ENCODE data around the gene TNNI3K.

TNNI3K gene

DNA sequence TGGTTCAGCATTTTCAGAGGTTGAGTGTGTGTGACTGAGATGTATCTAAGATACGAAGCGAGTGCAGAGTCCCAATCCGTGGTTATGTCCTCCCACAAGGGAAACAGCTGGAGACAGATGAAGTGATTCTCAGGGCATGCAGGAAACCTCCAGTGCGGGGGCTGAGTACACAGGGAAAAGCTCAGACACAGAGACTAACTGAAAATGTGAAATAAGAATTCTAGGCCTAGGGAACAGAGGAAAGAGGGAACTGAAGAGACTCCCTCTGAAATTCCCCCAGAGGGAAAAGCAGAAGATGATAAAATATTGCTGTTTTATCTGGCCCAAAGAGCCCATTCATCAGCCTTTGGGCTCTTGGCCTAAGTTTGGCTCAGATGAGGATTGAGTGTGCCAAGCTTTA, 160.4 kb downstream of the TNNI3K start:
- DNase-seq (ENCODE audit: low read depth) = no peak

DNA sequence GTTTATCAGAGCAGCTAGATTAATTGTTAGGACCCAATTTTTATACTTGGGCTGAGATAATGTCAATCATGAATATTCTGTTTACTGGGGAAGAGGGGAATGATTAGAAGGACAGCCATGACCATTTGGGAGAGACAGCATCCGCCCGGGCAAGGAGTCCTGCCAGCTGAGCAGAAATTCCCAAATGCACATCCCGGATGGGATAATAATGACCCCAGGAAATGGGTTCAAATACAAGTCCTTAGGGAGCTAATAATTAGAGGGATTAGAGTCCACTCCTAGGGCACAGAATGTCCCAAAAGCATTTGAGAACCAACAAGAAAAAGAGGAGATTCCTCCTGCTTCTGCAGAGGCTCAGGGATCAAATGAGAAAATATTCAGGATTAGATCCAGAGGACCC, 161.3 kb downstream of the TNNI3K start:
- DNase-seq (ENCODE audit: low read depth) = no peak

DNA sequence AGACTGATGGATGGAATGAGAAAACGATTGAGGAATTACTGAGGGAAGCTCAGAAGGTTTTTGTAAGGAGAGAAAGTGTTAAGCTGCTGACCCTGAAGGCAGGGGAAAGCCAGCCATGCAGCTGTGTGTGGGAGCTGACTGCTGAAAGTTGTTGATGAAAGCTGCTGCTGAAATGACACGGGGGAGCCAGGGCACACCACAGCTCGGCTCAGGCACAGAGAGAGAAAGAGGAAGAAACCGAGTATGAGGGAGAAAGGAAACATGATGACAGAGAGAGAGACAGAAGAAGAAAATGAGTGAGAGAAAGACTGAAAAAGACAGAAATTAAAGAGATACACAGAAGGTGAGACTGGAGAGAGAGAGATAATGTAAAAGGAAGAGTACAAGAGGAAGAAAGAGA, 161.7 kb downstream of the TNNI3K start:
- DNase-seq (ENCODE audit: low read depth) = no peak

DNA sequence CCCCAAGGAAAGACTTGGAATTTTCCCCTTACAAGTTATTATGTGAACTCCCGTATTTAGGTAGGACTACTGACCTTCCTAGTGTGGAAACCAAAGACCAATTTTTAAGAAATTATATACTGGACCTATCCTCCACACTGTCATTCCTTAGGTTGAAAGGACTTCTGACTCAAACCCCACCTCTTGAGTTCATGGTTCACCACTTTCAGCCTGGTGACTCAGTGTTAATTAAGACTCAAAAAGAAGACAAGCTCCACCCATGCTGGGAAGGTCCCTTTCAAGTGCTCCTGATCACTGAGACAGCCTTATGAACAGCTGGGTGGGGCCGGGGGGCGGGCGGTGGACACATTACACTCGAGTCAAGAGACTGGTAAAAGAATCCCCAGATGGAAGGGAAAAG, 164.1 kb downstream of the TNNI3K start:
- DNase-seq (ENCODE audit: low read depth) = no peak

DNA sequence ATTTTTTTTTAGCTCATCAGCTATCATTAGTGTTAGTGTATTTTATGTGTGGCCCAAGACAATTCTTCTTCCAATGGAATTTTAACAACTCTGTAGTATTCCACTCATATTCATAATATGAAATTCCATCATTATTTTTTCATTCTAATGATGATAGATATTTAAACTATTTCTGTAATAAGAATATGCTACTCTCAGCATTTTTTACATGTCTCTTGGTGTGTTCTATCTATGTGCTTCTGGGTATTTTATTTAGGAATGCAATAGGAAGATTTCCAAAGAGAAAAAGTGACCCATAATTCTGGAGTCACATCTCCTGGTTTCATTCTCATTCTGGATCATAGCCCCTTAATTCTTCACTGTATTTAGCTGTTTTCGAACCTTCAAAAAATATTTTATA, 167.7 kb downstream of the TNNI3K start:
- no peak for DNase-seq (ENCODE audit: low read depth)

DNA sequence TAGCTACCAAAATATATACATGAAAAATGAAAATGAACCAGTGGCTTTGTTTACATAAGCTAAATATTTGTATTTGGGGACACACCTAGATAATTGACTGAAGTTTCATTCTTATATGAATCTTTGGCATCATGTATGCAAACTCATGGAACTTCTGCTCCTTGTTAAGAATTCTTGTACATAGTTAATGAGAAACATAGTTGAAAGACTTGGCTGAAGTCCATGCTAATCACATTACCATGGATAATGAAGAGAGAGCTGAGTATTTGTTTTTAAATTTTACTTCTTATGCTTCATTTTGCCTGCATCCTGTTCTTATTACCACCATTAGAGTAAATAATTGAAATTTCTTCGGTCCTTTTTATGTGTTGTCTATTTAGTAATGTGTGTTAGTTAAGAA, 168.4 kb downstream of the TNNI3K start:
- DNase-seq (ENCODE audit: low read depth) = no peak

DNA sequence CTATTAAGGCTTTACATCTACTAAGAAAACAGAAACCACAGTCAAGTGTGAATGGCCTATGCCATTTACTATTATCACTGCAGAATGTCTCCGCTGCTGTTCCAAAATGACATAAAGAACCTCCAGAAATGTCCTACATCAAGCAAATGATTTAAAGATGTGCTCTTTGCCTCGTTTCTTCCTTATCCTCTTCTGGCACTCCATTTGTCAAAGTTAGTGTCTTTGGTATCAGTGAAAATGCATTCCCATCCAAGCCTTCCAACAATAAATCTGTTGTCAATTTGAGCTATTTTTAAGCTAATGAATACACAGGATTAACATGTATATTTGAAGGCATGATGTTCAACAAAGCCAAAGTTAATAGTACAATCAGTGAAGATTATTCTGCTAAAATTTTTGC, 171.6 kb downstream of the TNNI3K start:
- DNase-seq (ENCODE audit: low read depth) = no peak

DNA sequence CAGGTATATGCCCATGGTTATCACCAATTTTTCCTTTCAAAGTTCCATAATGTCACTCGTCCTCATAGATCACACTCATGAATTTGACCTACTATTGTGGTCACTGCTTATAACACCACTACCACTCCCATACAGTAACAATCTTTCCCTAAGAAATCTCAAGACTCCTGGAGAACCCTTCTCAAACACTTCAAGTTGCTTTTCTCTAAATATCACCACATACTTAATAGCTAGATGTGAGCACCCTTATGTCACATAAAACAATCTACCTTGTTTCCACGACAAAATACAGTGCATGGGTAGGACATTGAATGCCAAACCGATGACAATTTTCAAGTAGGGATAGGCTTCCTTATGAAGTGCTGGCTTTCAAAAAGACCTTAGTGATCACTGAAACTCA, 172.7 kb downstream of the TNNI3K start:
- no peak for DNase-seq (ENCODE audit: low read depth)

DNA sequence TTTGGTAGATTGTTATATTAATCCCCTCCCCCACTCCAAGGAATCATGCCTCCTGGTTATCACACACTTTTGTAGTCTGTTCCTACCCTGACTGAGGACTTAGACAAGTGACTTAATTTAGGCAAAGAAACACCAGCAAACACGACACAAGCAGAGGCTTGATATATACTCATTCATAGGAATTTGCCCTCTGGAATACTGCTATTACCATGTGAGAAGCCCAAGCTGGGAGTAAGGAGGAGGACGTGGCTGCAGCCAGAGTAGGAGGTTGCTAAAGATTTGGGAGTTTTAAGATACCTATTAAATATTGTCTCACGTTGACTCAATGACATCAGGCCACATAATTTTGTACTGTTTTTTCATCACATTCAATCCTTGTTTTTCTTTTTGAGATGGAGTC, 177.1 kb downstream of the TNNI3K start:
- DNase-seq (ENCODE audit: low read depth) = no peak

DNA sequence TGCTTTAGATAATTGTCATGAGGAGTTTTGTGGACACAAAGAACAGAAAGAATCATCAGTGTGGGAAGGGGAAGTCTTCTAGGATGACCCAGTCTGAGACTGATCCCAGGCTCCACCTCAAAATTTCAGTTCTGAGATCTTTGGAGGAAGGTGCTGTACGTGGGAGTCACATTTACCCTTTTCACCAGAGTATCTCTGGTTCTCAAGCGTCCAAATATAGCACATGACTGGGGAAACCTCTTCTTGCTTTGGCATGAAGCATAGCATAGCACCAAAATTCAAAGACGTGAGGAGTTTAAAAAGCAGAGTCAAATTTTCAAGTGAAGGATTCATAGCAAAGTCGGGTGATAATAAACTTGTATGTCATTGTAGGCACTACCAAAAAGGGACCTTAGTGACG, 180.7 kb downstream of the TNNI3K start:
- DNase-seq (ENCODE audit: low read depth) = no peak

DNA sequence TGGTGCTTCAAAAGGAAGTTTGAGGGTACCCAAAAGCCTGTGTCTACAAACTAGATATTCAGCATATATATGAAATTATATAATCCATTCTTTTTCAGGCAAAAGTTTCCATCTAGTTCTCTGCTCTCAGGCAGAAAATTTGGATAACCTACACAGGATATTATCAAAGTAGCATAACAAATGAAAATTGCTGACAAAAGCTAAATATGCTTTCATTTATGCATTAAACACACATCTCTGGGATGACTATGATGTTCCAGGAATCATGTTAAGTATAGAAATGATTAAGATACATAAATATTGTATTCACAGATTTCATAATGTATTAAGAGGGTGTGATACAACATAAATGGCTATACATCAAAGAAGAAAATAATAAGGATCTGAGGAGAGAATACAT, 184.4 kb downstream of the TNNI3K start:
- DNase-seq (ENCODE audit: low read depth) = no peak

DNA sequence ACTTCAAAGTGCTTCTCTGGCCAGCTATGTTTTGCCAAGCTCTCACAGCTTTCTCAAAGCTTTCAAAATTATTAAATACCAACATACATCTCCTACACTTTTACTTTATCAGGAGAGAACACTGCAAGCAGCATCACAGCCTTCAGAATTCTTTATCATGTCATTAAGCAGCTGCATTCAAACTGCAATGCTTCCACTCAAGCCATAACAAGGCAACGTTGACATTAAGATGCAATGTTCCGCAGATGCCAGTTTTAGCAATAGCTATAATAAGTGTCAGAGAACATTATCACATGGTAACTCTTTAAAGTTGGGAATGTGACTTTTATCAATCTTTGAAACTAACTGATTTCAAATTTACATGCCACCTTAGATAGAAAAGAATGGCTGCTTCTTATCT, 185.3 kb downstream of the TNNI3K start:
- DNase-seq (ENCODE audit: low read depth) = no peak

DNA sequence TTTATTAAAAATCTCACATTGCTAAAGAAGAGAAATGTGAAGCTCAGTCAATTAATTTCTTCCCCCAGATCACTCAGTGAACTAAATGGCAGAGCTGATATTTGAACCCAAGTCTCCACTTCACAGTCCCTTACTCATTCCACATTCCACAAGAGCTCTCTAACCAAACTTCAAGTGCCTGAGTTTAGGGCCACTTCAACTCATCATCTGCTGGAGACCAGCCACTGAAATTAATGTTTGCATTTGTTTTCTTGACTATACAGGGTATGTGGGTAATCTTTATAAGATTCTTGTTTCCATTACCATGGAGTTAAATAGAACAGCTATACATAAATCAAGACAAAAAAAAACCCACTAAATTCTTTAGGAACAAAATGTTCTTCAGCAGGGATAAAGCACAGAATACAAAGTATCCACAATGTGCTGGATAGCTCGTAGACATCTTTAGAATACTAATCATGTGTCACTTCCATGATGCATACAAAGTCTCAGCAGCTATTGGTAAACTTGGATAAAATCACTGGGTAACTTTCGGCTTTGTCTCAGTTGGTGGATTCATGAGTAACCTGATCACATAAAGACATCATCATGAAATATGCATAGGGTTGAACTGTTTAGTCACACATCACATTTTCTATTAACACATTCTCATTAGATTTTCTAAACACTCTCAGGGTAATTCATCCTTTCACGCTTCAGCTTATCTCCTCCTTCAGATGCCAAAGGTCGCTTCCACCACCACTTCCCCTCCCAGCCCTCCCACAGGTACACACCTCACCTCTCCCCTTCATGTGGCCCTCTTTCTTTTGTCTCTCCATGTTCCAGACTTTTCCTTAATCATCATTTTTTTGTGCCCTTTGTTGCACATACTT, 187.5 kb downstream of the TNNI3K start:
- no peak for DNase-seq (ENCODE audit: low read depth)

DNA sequence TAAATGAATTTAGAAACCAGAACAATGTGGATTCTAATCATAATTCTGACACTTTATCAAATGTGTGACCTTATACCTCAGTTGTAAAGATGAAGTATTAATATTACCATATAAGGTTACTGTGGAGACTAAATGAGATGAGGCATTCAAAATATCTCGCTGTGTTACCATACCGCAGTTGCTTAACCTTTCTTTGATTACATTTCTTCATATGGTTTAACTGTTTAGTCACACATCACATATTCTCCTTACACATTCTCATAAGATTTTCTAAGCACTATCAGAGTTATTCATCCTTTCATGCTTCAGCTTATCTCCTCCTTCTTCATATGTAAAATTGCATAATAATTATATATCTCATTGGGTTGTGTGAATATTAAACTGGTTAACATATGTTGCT, 188.3 kb downstream of the TNNI3K start:
- DNase-seq (ENCODE audit: low read depth) = no peak

DNA sequence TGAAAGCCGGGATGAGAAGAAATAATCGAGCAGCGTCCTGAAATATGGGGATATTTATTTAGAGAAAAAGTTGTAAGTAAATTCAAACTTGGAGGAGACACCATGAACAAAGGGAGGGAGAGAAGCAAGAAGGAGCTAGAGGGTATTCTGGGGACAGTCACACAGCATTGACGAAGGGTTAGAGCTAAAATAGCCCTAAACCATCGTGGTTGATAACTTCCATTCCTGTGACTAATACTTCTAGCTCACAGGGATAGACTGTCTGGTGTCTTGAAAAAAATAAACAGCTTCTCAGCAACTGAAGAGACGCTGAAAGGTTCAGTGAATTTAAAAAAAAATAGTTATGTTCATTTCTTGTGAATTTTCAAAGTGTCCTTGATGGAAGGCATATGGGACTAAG, 190.5 kb downstream of the TNNI3K start:
- no peak for DNase-seq (ENCODE audit: low read depth)

DNA sequence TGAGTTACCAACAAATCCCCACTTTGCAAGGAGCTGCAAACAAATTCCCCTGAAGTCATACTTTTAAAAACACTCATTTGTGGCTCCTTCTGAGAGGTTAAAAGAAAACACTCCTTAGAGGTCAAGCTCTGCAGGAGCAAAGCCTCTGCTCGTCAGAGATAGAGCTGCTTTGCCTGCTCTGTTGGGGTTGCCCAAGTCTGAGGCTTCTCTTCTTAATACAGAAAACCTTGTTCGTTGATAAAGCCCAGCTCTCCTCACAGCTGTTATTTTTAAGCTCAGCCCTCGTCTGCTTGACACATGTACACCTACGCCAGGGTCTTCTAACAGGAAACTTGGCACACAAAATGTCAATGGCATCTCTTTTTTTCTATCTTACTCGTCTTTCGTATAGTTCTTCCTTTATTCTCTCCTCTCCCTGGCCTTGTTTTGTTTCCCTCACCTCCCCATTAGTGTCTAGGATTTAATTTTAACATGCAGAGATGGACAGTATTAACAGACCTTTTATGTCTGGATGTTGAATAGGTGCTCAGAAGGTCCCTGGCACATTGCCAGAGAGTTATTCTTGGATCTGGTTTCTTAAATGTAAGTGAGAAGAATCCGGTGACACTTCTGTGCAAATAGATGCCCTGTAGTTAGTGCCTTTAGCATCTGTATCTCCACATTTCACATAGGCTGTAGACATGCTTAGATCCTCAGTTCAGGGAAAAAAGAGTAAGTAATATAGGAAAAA, 191.2 kb downstream of the TNNI3K start:
- DNase-seq (ENCODE audit: low read depth) = no peak

DNA sequence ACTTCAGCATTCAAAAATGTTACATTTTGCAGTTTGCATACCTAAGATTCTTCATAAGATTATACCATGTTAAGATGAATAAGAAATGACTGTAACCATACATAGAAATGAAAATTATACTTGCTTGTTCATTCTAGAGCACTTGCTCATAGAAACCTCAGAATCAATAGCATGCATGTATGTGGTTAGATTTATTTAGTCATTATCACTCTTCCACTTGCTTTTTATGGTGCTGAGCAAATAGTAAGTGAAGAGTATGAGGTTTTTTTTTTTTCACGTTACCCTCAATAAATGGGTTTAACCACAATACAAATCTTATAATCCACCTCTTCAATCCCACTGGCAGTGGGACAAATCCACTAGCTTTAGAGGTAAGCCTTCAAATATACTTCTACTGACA, 192.5 kb downstream of the TNNI3K start:
- no peak for DNase-seq (ENCODE audit: low read depth)

DNA sequence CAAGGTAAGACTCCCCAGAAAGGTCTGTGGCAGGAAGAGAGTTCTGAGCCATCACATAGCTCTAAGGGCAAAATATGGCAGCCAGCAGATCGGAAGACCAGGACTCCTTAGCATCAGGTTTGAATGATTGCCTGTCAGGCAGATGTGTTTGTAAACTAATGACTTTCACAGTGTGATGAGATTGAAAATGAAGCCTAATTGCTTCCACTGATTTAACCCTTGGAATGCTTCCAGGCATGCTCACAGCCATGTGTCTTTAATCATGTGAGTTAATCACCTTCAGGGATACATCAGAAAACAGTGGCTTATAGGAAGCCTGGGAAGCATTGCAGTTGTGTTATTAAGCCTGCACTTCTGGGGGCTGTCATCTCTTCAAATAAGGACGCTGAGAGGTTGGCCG, 194.4 kb downstream of the TNNI3K start:
- no peak for DNase-seq (ENCODE audit: low read depth)

DNA sequence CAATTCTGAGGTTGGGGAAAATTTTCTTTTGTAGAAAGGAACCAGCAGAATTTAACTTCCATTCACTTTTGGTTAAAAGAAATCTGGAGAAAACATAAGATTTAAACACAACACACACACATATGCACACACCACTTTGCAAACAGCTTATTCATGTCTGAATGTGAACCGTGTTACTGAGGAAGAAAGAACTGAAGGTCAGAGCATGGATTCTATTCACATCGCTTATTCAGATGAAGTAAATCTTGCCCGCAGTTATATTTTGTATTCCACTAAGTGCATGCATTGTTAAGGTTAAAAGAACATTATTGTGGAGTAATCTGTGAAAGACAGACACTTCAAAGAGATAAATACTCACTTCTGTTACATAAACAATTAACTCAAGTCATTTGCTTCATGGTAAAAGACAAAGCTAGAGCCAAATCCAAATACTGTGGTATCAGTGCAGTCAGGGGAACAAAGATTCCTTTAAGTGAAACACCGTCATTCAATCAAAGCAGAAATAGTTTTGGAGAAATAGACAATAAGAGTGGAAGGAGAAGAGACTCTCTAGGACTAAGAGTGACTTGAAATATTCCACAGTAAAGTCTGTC, 195.3 kb downstream of the TNNI3K start:
- DNase-seq (ENCODE audit: low read depth) = no peak

DNA sequence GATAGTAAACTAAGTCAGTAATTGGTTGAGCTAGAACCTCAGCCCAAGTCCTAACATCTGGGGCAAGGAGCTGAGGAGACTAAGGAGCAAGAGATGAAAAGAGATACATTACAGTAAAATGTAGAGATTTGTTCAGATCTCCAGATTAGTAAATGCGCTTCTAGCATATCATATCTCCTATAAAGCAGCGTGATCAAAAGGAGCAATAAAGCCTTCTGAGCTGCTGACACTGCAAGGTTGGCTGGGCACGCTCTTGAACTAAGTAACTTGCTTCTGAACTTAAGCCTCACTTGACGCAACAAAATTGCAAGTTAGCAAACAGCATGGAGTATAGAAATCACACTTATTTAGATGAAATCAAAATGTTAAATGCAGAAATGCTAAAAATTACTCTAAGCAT, 196.3 kb downstream of the TNNI3K start:
- DNase-seq (ENCODE audit: low read depth) = no peak

DNA sequence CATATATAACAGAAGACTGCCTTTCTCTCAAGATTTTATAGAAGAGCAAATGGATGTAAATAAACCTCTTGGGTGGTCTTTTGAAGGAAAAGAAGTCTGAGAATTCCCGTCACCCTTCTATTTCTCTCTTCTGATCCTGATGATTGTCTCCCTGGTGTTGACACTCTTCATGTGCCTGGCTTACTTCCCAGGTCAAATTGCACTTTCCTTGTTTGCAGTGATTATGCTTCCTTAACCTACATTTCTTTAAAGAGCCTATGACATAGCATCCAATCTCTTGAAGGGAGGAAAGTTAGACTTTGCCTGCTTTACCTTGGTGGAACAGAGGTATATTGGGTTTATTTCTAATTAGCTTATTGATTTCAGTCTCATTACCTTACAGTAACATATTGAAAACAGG, 197.1 kb downstream of the TNNI3K start:
- no peak for DNase-seq (ENCODE audit: low read depth)

DNA sequence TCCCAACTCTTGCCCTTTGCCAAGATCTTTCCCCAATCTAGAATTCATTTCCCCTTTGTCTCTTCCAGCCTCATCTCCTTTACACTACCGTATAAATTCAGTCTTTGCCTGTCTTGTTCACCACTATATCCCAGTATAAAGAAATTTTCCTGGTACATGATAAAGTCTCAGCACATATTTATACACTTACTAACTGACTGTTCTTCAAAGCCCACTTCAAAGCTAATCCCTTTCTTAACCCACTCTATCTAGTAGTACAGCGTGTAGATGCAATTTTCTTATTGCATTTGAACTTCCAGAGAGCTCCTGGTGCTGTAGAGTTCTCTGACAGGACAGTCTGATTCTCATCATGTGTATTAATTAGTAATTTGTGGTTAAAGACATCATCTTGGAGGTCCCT, 199.1 kb downstream of the TNNI3K start:
- DNase-seq (ENCODE audit: low read depth) = no peak

DNA sequence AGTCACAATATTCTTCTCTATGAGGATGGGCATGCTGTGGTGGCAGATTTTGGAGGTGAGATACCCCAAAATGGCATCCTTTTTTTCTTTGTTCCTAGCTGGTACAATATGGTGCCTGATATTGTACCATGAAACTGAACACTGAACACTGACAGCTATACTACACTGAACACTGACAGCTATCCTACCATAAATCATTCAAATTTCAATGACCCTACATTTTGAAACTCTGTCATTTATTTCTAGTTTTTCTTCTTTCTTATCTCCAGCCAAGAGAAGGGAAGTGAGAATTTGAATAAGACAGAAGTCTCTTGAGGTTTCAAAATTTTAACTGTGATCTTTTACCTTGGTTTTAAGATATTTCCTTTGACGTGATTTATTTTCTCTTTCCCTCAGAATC, 200.9 kb downstream of the TNNI3K start:
- no peak for DNase-seq (ENCODE audit: low read depth)
